GM19467 (cell line): ENCODE results near the gene FICD.
"Not testable (repeated sequence)": the region's sequence is repeated elsewhere in the genome, so short reads cannot be mapped to it uniquely, and the experiment has no call there.

ENCODE experiments used
- ATAC-seq: cut with Tn5 transposase; IDR thresholded peaks from one replicate; pipeline ENCODE4 v1.9.1; 2021; ENCODE audit warnings: mild to moderate bottlenecking, moderate library complexity; ENCODE audit not compliant: unreplicated experiment

FICD gene

DNA sequence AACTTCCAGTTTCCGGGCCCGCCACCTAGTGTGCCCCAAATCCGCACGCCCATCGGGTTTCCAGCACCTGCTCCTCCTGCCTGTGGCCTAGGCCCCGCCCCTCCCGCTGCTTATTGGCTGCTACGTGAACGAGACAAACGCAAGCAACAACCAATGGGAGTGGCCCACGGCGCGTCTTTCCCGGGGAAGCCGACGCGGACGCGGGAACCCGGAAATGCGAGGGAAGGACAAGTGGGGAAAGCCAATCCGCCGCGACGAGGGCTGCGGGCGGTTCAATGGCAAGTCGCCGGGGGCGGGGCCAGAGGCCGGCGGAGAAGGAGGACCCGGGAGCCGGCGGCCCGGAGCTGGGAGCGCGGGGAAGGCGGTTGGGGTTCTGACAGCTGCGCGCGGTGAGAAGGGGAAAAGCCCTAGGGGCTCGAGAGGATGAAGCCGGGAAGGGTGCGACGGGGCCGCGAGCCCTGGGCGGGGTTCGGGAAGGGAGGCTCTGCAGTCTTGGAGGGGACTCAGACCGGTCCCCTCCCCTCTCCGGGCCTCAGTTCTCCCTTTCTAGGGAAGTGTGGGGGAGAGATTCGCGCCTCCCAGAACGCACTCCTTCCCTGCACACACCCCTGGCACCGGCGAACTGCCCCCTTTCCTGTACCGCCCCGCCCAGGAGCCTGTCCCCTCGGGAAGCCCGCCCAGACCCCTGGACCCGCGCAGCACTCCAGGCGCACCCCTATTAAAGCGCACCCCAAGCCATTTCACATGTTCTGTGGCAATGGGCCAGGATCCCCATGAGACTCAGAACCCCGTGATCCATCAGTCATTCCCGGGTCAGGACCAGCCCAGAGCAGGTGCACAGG lies at the start of gene FICD:
FICD (plus strand) TSS at position 305 of the 842 bp plus-strand sequence. CDS start 1,696 bp downstream, outside the sequence.
- ATAC-seq, result peak; percentile 85

GRCh38 chr12:108465417-108465816 lies 49.7 kb upstream of the FICD start:
- ATAC-seq, result no peak

DNA sequence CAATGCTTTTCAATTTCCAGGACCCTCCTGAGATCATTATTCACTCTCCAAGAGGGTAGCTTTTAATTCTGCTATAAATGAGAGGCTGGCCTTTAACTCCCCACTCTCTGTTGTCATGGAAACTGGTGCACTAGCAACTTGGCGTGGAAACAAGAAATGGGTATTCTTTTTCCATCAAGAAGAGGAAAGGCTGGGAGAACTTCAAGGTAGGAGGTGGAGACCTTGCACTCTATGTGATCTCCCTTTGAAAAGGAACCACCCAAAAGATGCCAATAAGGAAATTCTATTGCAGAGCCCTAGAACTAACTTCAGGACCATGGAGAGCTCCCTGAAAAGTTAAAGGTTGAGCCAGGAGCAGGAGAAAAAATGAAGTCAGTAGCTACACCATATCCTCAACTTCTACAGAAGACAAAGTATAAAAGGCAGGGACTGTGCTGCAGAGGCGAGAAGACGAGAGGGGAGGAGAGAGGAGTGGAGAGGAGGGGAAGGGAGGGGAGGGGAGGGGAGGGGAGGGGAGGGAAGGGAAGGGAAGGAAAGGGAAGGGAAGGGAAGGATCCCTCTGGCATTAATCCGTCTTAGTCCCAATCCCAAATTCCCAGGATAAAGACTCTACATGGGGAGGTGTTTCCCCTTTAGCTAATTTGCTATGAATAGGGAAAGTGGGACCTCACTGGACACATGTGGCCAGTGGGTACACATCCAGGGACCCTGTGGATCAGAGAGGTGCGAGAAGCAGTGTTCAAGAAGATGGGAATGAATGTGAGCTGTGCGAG lies 46.7 kb upstream of the FICD start:
- no peak for ATAC-seq

DNA sequence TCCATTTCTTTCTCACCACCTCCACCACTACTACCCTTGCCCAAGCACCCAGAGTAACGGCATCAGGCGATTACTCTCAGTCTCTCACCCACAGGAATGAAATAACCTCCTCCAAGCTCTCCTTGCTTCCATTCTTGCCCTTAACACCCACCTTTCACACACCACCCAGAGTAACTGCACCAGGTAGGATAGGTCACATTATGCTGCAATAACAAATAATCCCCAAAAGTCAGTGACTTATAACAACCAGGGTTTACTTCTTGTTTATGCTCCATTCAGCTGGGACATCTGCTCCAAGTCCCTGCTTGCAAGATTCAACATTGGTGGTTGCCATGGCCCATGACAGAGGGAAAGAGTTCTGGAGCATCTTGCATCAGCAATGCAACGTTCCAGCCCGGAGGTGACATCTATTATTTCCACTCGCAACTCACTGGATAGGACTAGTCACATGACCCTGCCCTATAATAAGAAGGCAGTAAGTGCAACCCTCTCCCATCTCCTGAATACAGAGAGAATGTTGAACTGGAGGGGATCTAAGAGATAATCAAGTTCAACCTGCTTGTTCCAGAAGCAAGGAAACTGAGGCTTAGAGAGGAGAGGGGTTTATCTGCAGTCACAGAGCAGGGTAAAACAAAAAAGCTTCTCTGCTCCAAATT lies 41.5 kb upstream of the FICD start:
- ATAC-seq, result no peak

GRCh38 chr12:108475396-108475795 lies 39.7 kb upstream of the FICD start:
- no peak for ATAC-seq

GRCh38 chr12:108477055-108477880 lies 37.8 kb upstream of the FICD start:
- ATAC-seq, result no peak

DNA sequence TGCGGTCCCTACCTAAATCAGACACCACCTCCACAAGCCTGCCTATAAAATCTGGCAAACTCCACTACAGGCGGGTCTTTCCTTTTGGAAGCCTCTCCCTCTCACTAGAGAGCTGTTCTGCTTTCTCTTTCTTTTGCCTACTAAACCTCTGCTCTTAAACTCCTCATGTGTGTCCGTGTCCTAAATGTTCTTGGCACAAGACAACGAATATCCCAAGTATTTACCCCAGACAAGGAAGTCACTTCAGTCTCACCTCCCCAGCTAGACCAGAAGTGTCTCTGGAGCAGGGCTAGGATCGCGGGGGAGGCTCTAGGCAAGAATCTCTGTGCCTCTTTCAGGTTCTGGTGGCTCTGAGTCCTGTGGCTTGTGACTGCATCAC lies 37.2 kb upstream of the FICD start:
- no peak for ATAC-seq

DNA sequence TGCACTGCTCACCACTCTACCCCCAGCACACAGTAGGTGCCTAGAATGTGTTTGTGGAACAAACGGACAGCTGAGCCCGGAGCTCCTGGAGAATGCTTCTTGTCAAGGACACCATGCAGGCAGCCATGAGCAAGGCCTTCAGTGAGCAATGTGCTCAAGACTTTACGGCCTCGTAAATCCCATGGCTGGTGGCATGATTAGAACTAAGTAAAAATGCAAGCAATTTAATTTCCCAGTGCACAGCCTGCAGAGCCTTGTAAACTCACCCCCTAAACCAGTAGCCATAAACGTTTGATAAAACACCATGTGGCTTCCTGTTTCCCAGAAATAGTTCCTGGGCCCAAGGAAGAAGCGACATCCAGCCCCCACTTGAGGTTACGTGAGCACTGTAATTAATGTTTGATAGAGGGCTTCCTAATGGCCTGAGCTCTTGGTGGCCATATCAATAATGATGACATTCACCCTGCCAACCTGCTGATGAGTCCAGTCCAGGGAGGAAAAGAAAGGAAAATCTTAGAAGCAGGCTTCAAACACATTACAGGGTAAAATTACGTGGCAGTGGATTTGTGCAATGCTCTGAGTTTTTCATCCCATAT lies 36.4 kb upstream of the FICD start:
- ATAC-seq, result no peak

- ATAC-seq, result no peak
Measured at GRCh38 chr12:108479364-108480070, 35.6 kb upstream of the FICD start.

DNA sequence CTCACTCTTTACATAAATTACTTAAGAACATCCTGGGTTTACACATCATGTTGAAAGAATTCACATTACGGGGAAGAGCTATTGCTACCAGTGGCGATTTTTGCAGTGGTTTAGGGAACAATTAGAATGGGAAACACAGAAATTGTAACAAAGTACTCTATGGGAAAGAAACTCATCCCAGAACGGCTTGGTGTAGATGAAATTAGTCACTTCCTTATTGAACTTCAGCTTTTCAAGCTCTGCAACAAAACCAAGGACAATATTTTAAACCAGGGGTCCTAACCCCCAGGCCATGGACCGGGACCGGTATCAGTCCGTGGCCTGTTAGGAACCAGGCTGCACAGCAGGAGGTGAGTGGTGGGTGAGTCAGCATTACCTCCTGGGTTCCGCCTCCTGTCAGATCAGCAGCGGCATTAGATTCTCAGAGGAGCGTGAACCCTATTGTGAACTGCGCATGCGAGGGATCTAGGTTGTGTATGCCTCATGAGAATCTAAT lies 32.3 kb upstream of the FICD start:
- ATAC-seq, result no peak

DNA sequence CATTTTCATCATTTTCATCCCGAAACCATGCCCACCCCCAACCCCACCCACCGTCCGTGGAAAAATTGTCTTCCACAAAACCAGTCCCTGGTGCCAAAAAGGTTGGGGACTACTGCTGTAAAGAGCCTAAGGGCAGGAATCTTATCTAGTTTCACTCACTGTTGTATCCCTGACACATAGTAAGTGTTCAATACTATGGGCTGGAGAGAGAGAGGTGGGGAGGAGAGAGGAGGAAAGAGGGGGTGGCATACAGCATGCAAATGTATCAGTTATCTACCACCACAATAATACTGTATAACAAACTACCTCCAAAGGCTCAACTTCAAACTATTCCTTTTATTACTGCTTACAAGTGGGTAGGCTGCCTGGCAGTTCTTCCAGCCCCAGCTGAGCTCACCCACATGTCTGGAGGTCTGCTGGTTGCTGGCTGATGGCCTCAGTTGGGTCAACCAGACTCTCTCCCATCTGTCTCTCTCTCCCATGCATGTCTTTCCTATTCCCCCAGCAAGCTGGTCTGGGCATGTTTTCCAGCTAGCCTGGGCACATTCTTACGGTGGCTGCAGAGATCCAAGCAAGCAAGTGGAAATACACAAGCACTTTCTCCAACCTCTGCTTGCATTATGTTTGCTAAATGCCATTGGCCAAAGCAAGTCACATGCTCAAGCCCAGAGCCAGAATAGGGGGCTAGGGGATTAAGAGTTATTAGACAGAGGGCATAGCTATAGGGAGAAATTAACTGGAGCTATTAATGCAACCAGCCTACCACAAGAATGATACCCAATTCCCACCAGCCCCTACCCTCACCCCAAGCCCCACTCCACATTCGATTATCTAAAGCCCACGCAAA lies 31.6 kb upstream of the FICD start:
- ATAC-seq, result no peak

GRCh38 chr12:108484431-108484830 lies 30.6 kb upstream of the FICD start:
- no peak for ATAC-seq

DNA sequence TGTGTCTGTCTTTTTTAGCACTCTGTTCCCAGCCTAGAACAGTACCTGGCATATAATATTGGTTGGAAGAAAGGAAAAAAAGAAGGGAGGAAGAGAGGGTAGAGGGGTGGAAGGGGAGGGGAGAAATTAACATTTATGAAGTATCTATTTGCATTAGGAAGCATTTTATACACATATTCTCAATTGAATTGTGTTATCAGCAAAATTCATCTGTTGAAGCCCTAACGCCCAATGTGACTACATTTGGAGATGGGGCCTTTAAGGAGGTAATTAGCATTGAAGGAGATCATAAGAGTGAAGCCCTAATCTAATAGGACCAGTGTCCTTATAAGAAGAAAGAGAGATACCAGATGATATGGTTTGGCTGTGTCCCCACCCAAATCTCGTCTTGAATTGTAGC lies 30.2 kb upstream of the FICD start:
- ATAC-seq, result no peak

DNA sequence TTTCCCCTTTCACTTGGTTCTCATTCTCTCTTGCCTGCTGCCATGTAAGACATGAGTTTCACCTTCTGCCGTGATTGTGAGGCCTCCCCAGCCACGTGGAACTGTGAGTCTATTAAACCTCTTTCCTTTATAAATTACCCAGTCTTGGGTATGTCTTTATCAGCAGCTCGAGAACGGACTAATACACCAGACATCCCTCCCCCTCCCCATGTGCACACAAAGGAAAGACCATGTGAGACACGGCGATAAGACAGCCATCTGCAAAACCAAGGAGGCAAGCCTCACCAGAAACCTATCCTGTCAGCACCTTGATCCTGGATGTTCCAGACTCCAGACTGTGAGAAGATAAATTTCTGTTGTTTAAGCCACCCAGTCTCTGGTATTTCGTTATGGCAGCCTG lies 29.7 kb upstream of the FICD start:
- not testable (repeated sequence) for ATAC-seq

GRCh38 chr12:108487029-108487428 lies 28.0 kb upstream of the FICD start:
- not testable (repeated sequence) for ATAC-seq

GRCh38 chr12:108491256-108491655 lies 23.8 kb upstream of the FICD start:
- ATAC-seq, result no peak

- ATAC-seq, result no peak
Measured at GRCh38 chr12:108495054-108495453, 20.0 kb upstream of the FICD start.

- no peak for ATAC-seq
Measured at GRCh38 chr12:108495823-108496579, 19.1 kb upstream of the FICD start.
